Measurements from ENCODE around the gene PCK1.

Gene PCK1

DNA sequence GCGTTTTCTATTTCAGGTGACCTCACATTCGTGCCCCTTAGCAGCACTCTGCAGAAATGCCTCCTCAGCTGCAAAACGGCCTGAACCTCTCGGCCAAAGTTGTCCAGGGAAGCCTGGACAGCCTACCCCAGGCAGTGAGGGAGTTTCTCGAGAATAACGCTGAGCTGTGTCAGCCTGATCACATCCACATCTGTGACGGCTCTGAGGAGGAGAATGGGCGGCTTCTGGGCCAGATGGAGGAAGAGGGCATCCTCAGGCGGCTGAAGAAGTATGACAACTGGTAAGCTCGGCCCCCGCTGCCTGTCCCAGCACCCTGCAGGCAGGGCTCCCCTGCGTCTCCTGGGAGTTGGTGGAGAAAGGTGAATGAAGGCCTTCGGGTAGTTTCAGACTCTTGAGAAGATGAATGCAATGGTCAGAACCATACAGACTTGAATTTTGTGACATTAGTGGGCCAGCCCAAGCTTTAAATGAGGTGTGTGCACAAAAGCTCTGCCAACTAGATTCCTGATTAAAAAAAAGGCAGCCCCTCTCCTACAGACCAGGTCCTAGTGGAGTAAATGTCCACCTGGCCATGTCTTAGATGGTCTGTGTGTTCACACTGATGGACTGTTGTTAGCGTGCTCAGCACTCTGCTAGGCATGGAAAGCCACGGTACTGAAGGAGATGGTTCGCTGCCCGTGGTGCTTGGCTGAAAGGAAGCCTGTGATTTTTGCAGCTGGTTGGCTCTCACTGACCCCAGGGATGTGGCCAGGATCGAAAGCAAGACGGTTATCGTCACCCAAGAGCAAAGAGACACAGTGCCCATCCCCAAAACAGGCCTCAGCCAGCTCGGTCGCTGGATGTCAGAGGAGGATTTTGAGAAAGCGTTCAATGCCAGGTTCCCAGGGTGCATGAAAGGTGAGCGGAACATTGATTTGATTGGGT is 708 bp downstream of the PCK1 start:
- DNase-seq (ENCODE audit: low read depth) = no peak

DNA sequence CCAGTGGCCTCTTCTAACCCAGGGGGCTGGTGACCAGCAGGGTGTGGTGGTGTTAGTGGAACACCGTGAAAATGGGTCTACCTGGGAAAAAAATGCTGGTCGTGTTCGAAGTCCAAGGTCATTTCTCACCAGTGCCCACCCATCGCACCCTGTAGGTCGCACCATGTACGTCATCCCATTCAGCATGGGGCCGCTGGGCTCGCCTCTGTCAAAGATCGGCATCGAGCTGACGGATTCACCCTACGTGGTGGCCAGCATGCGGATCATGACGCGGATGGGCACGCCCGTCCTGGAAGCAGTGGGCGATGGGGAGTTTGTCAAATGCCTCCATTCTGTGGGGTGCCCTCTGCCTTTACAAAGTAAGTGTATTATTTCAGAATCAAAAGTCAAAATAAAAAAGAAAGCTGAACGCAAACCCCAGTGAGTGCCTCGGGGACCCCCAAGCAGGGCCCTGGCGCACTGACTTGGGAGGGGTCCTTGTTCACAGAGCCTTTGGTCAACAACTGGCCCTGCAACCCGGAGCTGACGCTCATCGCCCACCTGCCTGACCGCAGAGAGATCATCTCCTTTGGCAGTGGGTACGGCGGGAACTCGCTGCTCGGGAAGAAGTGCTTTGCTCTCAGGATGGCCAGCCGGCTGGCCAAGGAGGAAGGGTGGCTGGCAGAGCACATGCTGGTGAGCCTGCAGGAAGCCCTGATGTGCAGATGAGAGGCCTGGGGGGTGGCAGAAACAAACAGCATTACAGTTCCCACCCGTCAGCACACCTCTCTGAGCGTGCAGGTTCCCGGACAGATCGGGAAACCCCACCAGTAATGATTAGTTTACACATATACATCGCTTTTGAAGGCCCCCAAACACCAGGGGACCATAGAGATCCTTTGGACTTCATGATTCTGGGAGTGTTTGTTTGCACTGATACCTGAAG is 1.9 kb downstream of the PCK1 start:
- DNase-seq (ENCODE audit: low read depth) = no peak

DNA sequence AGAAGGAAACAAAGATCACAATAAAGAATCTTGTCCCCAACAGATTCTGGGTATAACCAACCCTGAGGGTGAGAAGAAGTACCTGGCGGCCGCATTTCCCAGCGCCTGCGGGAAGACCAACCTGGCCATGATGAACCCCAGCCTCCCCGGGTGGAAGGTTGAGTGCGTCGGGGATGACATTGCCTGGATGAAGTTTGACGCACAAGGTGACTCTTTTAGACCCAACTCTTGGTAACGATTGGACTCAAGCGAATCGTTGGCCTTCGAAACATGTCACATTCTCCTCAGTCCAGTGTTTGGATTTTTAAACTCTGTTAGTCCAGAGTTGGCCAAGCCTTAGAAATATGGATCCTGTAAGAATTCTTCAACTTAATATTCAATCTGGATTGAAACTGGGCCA is 2.6 kb downstream of the PCK1 start:
- DNase-seq (ENCODE audit: low read depth) = no peak

DNA sequence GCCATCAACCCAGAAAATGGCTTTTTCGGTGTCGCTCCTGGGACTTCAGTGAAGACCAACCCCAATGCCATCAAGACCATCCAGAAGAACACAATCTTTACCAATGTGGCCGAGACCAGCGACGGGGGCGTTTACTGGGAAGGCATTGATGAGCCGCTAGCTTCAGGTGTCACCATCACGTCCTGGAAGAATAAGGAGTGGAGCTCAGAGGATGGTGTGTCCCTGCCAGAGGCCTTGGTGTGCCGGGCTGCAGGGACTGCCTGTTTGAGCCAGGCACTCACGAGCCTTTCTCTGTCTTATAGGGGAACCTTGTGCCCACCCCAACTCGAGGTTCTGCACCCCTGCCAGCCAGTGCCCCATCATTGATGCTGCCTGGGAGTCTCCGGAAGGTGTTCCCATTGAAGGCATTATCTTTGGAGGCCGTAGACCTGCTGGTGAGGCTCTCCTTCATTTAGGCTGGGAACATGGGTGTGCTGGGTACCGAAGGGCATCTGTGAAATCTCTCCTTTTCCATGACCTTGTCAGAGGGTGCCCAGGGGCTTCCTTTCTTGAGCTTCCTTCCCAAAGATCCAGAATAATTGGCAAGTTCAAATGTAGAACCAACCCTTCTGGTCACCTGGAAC is 3.4 kb downstream of the PCK1 start:
- no peak for DNase-seq (ENCODE audit: low read depth)

DNA sequence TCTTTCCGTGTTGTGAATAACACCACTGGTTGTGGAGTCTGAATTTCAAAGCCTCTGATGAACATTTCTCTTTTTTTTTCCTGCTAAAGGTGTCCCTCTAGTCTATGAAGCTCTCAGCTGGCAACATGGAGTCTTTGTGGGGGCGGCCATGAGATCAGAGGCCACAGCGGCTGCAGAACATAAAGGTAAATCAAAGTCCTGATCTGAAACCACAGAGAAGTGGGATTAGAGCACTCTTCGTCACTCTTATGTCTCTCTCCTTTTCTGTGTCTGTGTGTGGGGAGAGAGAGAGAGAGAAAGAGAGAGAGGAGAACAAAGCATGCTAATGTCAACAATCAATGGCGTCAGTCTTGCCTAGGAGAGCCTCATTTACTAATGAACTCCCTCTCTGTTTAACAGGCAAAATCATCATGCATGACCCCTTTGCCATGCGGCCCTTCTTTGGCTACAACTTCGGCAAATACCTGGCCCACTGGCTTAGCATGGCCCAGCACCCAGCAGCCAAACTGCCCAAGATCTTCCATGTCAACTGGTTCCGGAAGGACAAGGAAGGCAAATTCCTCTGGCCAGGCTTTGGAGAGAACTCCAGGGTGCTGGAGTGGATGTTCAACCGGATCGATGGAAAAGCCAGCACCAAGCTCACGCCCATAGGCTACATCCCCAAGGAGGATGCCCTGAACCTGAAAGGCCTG is 4.2 kb downstream of the PCK1 start:
- no peak for DNase-seq (ENCODE audit: low read depth)

DNA sequence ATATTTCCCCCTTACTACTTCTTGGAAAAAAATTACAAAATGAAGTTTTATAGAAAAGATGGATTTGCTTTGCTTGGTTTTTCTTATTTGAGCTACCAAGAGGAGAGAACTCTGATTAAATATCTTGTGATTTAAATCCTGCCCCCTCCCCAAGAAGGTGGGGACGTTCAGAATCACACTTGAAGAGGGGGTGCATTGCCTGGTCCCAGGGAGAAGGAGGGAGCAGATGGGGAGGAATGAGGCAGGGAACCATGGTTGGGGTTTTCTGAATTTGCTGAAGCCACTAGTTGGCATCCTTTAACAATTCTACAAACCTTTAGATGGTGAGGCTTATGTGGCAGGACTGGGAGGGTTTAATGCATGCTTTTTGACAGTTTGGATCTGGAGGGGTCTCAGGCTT is 5.5 kb downstream of the PCK1 start:
- no peak for DNase-seq (ENCODE audit: low read depth)

DNA sequence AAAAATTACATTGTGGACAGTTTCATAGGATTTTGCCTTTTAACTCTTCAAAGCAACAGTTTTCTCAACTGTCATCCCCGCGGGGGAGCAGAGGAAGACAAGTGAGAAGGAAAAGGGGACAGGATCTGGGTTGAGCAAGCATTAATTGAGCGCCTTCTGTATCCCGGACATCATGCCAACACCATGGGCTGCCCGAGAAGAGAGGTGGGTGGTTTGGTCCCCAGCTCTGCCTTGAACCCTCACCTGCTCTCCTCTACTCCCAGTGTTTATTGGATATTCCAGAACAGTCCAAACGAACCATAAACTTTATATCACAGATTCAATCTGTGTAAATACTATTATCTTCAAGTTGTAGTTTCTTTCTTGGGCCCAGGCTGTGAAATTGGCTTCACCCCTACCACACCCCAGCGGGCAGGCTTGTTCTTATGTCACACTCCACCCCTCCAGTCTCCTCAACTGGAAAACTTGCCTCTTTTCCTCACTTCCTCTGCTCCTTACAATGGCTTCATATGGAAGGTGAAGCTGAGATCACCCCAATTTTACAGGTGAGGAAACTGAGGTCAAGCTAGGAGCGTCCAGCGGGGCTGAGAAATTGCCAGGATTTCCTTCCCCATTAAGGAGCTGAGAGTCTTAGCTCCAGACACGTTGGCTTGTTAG is 6.0 kb downstream of the PCK1 start:
- no peak for DNase-seq (ENCODE audit: low read depth)

DNA sequence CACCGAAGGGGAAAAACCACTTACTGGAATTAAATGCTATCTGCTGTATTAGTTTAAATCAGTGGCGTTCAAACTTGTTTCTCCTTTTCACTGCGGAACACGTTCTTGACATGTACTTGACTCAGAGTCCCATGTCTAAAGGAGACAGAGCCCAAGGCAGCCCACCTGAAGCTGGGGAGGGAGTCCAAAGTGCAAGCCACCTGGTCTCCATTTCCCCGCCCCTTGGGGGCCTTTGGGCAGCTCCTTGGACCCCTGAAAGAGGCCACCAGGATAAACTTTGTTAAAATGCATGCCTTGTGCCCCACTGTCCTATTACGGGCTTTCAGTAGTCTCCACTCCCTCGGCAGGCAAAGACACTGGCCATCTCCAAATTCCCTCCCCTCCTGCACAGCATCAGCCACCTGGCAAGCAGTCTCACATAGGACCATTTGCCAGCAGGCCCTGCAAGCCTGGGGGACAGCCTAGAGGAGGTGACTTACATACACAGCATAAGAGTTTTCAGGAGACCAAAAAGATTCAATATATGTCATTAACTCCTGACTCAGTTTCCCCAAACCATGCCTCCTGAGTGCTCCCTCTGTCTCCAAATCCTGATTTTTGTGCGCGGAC is 6.7 kb downstream of the PCK1 start:
- no peak for DNase-seq (ENCODE audit: low read depth)

DNA sequence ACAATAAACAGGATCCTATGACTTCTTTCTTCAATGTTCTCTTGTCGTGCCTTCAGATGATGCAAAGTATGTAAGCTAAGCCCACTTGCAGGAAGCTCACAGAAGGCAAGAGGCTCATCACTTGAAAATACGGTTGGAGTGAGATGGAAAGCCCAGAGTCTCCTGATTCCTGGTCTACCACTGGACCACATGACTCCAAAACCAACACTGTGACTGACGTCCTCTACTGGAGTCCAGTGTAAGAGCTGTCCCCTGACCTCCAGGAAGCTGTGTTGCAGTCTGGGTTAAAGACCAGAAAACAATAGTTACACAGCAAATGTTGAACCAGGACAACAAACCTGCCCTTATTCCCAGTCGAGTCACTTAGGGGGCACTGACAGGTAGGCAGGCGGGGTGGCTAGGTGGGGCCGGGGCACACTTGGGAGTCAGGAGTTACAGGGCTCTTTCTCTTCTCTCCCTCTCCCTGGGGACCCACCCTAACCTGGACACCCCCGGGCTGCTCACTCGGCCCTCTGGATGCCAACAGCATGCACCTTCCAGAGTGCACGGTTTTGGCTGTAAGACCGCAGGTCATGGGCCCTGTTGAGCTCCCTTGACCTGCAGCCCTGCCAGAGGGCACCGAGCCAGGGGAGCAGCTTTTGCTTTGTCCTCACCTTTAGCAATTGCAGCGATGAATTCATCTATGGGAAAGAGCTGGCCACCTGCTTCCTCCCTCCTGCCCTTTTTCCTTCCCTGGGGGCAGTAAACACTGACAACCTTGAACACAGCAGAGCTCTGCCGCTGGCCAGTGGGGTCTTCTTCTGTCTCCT is 7.4 kb downstream of the PCK1 start:
- DNase-seq (ENCODE audit: low read depth) = no peak

DNA sequence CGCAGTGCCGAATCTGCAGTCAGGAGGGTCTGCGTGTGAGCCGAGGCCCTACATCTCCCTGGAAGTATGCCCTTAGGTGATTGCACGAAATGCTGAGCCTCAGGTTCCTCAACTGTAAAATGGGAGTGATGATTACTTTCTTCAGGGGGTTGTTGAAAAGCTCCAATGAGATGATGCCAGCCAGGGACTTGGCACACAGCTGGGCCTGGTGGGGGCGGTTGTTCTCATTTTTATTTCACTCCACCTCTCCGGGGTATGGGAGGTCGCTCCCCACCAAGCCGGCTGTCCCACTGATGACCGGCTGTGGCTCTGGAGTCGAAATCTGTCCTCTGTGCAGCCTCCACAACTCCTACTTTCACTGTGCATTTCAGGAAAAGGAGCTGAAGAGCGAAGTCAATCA is 8.1 kb downstream of the PCK1 start:
- no peak for DNase-seq (ENCODE audit: low read depth)

DNA sequence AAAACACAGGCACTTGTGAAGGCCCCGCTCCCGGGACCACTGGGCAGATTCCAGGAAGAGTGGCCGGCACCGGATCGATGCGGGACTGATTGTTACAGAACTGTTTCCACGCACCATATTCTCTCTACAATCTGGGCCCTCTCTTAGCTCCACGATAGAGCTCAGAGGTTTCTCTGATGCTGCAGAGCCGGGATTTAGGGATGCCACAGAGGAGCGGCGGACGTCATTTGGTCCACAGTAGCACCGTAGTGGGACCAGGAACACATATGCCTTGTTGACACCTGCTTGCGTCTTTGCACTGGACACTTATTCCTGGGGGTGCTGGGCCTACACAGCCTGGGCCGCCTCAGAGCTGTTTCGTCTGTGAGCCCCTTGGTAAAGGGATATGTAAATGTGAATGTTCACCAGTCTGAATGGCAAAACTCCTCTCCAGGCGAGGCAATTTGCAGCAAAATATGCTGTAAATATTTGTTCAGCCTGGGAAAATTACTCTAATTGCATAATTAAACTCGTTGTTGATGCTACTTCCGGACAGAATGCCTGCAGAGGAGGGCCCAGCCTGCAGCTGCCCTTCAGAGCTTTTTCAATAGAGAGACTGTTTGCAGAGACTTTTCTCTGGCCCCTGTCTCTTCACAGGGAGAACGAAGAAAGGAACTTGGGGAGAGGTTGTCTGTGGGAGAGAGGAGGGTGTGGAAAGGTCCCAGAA is 9.4 kb downstream of the PCK1 start:
- no peak for DNase-seq (ENCODE audit: low read depth)

DNA sequence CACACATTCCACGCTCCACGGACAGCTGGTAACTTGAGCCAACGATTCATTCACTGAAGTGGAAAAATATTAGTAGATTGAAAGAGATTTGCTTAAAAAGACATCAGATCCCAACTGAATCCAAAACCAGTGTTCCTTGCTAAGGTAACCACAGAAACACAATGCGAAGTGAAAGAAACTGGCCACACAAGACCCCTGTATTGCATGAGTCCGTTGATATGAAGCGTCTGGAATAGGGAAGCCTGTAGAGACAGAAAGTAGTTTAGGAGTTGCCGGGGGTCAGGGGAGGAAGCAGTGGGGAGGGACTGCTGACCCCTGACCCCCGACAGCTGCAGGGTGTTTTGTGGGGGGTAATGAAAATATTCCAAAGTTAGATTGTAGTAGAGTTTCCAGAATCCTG is 10.0 kb downstream of the PCK1 start:
- no peak for DNase-seq (ENCODE audit: low read depth)

DNA sequence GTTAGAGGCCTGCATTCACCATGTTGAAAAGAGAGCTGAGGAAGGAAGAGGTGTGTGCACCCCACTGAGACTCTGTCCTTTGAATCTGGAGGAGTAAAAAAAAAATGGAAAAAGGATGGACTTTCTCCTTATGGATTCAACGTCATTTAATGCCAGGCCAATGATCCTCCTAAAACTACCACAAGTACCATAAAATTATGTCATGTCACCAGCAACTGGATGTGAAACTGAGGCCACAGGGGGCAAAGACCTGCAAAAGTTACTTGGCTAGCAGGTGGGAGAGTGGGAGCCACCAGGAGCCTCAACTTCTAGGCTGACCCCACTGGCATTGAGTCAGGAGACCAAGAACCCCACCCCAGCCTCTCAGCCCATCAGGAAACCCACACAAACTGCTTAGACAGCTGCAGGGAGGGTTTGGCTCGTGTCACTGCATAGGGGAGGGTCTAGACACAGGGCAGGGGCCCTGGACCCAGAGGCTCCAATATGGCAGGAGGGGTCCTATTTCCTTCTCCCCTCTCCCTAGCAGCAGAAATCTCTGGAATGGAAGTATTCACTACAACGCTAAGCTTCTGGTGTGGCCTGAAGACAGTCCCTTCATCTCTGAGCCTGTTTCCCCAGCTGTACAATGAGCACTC is 11.0 kb downstream of the PCK1 start:
- DNase-seq (ENCODE audit: low read depth) = no peak

DNA sequence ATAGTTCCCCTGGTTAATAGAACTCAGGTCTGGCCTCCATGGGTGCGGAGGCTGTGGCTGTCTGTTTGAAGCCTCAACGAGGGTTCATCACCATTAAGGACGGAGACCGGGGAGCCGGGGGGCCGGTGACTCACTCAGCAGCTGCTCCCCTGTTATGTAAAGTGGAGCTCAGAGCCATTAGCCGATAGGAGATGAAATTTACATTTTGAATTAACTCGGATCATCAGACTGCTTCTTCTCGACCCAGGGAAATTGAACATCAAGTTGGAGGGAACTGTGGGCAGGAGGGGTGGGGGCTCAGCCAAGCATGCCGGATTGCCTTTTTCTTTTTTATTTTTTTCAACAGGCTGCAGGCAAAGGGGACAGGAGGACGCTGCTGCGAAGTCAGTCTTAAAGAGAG is 12.3 kb downstream of the PCK1 start:
- DNase-seq (ENCODE audit: low read depth) = no peak

DNA sequence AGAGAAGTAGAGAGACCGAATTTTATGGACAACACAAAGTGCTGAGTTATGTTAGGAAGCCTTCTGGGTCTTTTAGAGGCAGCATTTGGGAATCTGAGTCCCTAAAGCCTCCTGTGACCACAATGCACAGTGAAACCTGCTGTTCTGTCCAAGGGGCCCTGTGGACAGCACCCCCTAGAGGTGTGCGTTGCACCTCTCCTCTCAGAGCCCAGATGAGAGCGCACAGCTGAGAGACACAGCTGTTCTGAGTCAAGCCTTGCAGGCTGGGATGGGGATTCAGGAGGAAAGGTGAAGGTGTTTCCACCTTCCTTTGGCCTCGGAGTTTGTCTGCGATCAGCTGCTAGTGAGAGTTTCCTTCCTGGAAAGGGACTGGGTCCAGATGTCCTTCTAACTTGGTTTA is 13.0 kb downstream of the PCK1 start:
- no peak for DNase-seq (ENCODE audit: low read depth)

DNA sequence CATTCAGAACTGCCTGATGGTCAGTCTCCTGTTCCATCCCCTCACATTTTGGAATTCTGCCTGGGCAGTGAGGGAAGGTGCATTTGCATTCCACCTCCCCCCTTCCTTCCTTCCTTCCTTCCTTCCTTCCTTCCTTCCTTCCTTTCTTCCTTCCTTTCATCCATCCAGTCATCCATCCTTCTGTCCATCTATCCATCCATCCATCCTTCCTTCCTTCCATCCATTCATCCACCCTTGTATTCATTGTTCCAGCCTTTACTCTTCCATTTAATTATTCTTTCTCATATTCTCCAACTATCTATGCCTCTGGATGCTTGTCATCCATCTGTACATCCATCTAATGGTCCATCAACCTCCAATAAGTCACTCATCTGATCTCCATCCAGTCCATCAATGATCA is 14.0 kb downstream of the PCK1 start:
- DNase-seq (ENCODE audit: low read depth) = no peak

DNA sequence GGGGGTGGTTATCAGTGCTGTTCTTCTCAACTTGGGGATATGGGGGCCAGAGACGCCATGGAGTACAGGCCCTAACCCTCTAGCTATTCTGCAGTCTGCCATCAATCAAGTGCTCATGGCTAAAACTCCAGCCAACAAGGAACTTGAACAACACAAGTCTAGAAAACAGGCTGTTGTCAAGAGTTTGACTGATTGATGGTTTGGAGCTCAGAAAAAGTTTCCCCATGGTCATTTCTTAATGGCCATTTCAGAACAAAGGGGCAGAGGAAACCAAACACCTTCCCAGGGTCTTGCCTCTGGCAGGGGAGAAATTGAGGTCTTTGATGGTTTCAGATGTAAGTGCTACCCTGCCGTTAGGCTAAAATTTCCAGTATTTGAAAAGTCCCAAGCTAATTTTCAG is 15.1 kb downstream of the PCK1 start:
- DNase-seq (ENCODE audit: low read depth) = no peak

DNA sequence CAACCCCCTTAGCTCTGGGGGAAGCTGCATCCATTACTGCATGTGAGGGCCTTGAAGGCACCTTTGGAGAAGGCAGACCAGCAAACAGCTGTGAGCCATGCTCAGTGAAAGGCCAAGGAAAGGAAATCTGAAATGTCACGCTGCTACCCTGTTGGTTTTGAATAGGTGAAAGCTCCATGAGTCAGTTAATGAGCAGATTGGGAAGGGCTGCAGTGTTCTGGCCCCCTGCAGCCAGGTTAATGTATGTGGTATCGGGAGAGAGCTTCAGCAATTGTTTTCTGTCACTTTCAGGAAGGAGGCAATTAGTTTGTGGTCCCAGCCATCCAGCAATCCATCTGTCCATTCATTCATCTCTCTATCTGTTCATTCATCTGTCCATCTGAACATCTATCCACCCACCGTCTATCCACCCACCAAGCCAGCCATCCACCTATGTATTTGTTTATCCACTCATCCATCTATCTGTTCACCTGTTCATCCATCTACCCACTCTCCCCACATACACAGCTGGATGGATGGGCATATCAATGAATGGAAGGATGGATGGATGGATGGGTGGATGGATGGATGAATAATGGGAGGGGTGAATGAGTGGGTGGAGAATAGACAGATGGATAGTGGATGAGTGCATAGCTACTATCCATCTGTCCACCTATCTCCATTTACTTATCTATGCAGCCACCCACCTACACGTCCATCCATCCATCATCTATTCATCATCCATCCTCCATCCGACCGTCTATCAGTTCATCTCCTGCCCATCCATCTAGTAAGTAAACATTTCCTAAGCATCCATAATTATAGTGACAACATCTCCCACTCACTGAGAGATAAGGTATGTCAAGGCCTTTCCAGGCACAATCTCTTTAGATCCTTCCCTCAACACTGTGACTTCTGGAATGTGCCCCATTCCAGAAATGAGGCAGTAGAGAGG is 16.0 kb downstream of the PCK1 start:
- DNase-seq (ENCODE audit: low read depth) = no peak
